ENCODE measurements around the gene TOGARAM2. TPM values are rescaled to one million over a fixed set of nuclear protein-coding genes. Genes with fewer than 3 reads are reported as not detected.

Gene TOGARAM2
- total RNA-seq, 1 donor from 2014 or later, result 51.9 TPM

DNA sequence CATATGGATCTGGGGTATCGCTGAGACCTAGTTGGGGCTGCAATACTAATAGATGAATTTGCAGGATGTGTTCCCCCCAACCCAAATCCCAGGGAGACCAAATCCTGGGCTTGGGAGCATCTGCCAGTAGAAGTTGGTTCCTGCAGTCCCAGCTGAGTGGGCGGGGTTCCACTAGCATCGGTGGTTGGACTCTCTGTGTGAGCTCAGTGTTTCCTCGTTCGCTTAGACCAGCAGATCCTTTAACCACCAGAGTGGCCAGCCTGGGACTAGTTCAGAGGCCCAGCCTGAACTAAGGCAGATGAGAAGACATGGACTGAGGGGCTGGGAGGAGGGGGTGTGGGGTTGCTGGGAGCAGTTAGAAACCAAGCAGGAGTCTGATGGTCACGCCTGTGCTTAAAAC, 52.6 kb downstream of the TOGARAM2 start:
- no peaks in the 10 kb centered on the region for H3K27me3 ChIP-seq (ENCODE audit: low read depth)
- H3K36me3 ChIP-seq, result peaks cover 69% of the 10 kb centered on the region
- no peak overlapping the region for H3K4me3 ChIP-seq
- intact Hi-C loops (cut with micrococcal nuclease), result no loop called here
- no peak for DNase-seq
- peaks cover 33% of the 10 kb centered on the region for H3K4me1 ChIP-seq
- no peak overlapping the region for H3K27ac ChIP-seq (replicated peaks)
- TF ChIP-seq, protein P1, sequence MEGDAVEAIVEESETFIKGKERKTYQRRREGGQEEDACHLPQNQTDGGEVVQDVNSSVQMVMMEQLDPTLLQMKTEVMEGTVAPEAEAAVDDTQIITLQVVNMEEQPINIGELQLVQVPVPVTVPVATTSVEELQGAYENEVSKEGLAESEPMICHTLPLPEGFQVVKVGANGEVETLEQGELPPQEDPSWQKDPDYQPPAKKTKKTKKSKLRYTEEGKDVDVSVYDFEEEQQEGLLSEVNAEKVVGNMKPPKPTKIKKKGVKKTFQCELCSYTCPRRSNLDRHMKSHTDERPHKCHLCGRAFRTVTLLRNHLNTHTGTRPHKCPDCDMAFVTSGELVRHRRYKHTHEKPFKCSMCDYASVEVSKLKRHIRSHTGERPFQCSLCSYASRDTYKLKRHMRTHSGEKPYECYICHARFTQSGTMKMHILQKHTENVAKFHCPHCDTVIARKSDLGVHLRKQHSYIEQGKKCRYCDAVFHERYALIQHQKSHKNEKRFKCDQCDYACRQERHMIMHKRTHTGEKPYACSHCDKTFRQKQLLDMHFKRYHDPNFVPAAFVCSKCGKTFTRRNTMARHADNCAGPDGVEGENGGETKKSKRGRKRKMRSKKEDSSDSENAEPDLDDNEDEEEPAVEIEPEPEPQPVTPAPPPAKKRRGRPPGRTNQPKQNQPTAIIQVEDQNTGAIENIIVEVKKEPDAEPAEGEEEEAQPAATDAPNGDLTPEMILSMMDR (IDR thresholded peaks at IDR 0.05; ENCODE audit: borderline replicate concordance), result no peak
- no peaks in the 10 kb centered on the region for H3K9me3 ChIP-seq (replicated peaks)

DNA sequence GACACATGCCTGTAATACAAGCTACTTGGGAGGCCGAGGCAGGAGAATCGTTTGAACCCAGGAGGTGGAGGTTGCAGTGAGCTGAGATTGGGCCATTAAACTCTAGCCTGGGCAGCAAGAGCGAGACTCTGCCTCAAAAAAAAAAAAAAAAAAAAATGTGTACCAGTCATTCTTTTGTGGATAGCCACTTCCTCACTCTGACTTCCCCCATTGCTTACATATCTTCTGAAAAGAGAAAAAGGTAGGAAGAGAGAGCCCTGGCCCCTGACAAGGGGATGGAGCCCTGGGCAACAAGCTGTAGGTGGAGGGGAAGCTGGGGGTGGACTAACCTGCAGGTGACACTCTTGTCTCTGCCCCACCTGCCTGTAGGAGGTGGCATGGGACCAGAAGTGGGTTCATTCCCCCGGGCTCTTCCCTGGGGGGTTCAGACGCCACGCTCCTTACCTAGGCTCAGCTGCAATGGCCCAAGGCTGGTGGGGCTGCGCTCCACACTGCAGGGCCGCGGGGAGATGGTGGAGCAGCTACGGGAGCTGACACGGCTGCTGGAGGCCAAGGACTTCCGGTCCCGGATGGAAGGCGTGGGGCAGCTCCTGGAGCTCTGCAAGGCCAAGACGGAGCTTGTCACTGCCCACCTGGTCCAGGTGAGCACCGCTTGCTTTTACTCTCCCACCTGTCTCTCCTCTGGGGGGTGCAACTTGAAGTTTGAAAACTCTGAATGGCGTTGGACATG, 54.1 kb downstream of the TOGARAM2 start:
- H3K4me3 ChIP-seq, result no peak overlapping the region
- H3K27me3 ChIP-seq (ENCODE audit: low read depth), result no peaks in the 10 kb centered on the region
- H3K36me3 ChIP-seq, result peaks cover 67% of the 10 kb centered on the region
- H3K4me1 ChIP-seq, result peaks cover 48% of the 10 kb centered on the region
- no peak overlapping the region for H3K27ac ChIP-seq (replicated peaks)
- no peak for DNase-seq
- TF ChIP-seq, protein P1 (IDR thresholded peaks at IDR 0.05; ENCODE audit: borderline replicate concordance), result no peak
- no peaks in the 10 kb centered on the region for H3K9me3 ChIP-seq (replicated peaks)
- intact Hi-C loops (cut with micrococcal nuclease), result no loop called here

DNA sequence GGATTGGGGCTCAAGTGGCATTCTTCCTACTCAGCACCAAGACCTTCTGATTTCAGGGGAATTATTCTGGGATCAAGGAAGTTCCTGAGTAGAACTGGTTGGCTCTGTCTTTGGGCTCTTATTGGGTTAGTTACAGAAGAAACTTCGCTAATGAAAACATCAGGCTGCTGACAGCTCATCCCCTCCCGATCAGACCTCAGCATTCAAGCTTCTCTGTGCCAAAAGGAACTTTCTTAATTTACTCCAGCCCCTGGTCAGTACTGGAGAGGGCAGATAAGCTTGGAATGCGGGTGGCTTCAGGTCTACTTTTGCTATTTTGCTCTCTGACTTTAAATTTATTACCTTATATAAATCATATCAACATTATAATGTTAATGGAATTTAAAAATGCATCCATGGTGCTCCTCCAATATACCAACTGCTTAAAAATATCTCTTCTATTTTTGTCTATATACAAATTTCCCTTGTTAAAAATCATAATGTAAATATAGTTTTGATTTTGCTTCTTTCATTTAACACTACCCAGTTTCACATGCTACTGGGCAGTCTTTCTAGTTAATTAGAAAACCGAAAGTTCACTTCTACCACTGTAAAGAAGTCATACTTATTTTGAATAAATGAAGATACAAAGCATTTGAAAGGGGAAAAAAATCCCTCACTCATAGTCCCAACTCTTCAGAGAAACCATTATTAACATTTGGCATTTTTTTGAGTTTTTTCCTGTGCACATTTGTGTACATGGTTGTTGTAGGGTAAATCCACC, 58.8 kb downstream of the TOGARAM2 start:
- Histone ChIP-seq H3K27ac (replicated peaks) (peak overlapping the region; percentile 61), H3K36me3 (peaks cover 36% of the 10 kb centered on the region), H3K9me3 (replicated peaks) (no peaks in the 10 kb centered on the region), H3K4me3 (no peak overlapping the region), H3K27me3 (ENCODE audit: low read depth) (no peaks in the 10 kb centered on the region), H3K4me1 (peaks cover 57% of the 10 kb centered on the region)
- intact Hi-C loops (cut with micrococcal nuclease), result no loop called here
- TF ChIP-seq, protein P1 (IDR thresholded peaks at IDR 0.05; ENCODE audit: borderline replicate concordance), result no peak
- no peak for DNase-seq

DNA sequence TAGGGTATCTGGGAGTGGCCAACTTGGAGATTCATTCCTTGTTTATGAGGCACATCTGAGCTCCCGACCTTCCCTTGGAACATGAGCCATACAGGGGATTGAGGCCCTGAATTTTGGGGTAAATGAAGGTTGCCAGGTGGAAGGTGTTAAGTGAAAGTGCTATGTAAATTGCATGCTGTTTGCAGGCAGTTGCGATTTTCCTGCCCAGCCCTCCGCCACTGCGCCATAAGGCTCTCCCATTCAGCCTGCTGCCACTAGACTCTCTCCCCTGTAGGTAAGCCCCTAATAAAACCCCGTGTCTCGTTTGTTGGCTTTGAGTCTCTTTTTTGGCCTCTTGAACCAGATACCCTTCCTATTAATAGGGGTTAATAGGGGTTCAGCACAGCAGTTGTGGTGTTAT, 59.5 kb downstream of the TOGARAM2 start:
- no peak for DNase-seq
- no peak overlapping the region for H3K27ac ChIP-seq (replicated peaks)
- intact Hi-C loops (cut with micrococcal nuclease), result no loop called here
- no peak overlapping the region for H3K4me3 ChIP-seq
- H3K4me1 ChIP-seq, result peaks cover 57% of the 10 kb centered on the region
- H3K27me3 ChIP-seq (ENCODE audit: low read depth), result no peaks in the 10 kb centered on the region
- H3K36me3 ChIP-seq, result peaks cover 37% of the 10 kb centered on the region
- TF ChIP-seq, protein P1 (IDR thresholded peaks at IDR 0.05; ENCODE audit: borderline replicate concordance), result no peak
- no peaks in the 10 kb centered on the region for H3K9me3 ChIP-seq (replicated peaks)

DNA sequence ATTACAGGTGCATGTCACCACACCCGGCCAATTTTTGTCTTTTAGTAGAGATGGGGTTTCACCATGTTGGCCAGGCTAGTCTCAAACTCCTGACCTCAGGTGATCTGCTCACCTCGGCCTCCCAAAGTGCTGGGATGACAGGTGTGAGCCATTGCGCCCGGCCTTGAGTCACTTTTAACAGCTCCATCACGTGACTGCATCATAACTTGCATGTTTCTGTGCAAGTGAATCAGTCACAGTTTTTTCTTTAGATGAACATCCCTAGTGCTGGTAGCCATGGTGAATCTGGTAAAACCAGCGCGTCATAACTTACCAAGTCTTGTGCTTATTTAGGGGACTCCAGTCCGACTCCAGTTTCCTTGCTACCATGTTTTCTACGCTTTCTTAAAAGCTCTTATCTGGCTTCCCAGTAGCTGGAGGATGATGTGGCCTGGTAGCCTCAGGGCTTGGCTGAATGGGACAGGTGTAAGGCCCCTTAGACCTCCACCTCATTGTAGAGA, 60.1 kb downstream of the TOGARAM2 start:
- DNase-seq, result no peak
- Histone ChIP-seq H3K4me1 (peaks cover 57% of the 10 kb centered on the region), H3K9me3 (replicated peaks) (no peaks in the 10 kb centered on the region), H3K4me3 (no peak overlapping the region), H3K27me3 (ENCODE audit: low read depth) (no peaks in the 10 kb centered on the region), H3K27ac (replicated peaks) (no peak overlapping the region), H3K36me3 (peaks cover 38% of the 10 kb centered on the region)
- intact Hi-C loops (cut with micrococcal nuclease), result no loop called here
- TF ChIP-seq, protein P1 (IDR thresholded peaks at IDR 0.05; ENCODE audit: borderline replicate concordance), result no peak
